NB4 (cell line): ENCODE data around the gene COL4A2.

ENCODE experiments used
- DNase-seq: peaks from one replicate; pipeline ENCODE4 v3.0.0; 2010; ENCODE audit warnings: low read depth
- H3K4me3 ChIP-seq: one replicate; pipeline ENCODE4 v1.5.1; 2011; ENCODE audit warnings: mild to moderate bottlenecking, low read depth, low read length, moderate library complexity
- CTCF ChIP-seq: IDR thresholded peaks from one replicate; pipeline ENCODE4 v1.5.1; 2012; ENCODE audit warnings: low read depth, low read length
- MYC ChIP-seq: IDR thresholded peaks from 2 replicates; pipeline ENCODE4 v1.6.1; 2011; ENCODE audit warnings: low read depth, low read length
- POLR2A ChIP-seq: IDR thresholded peaks from 2 replicates; pipeline ENCODE4 v1.6.1; 2011; ENCODE audit warnings: mild to moderate bottlenecking; ENCODE audit not compliant: insufficient read length; ENCODE audit errors: extremely low read depth
- TF ChIP-seq, protein P1 (sequence below): IDR thresholded peaks from 2 replicates; pipeline ENCODE4 v1.6.1; 2011; ENCODE audit warnings: low read depth, low read length

Gene COL4A2

GRCh38 chr13:110396913-110397381 is 89.9 kb downstream of the COL4A2 start:
- no peak overlapping the region for H3K4me3 ChIP-seq
- TF ChIP-seq MYC (no peak), POLR2A (no peak)
- DNase-seq = no peak

DNA sequence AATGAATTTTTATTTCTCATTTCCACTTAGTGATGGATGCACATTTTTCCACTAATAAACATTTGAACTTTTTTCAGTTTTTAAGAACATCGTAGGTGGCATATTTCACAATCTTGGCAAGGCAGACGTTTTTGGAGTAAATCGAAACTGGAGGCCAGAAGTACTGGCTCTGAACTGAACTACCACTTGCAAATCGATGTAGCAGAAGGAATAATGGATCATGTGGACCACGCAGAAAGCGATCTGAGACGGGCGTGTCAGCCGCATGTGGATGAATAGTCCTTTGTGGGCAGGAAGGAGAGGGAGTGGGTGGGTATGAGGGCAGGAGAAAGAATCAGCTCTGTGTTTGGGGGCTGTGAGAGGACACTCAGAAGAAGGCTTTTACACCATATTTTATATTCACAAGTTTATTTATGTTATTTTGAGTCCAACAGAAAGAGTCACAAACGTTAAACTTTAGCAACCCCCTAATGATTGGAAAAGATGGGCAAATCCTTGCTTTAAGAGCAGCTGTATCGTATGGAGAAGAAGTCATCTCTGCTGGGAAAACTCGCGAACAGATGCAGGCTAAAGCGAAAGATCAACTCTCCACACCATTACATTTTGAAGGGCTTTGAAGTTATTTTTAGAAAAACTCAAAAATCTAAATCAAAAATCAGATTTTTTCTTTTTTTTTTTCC is 90.5 kb downstream of the COL4A2 start:
- TF ChIP-seq MYC = no peak
- no peak for TF ChIP-seq CTCF
- no peak overlapping the region for H3K4me3 ChIP-seq
- no peak for DNase-seq

DNA sequence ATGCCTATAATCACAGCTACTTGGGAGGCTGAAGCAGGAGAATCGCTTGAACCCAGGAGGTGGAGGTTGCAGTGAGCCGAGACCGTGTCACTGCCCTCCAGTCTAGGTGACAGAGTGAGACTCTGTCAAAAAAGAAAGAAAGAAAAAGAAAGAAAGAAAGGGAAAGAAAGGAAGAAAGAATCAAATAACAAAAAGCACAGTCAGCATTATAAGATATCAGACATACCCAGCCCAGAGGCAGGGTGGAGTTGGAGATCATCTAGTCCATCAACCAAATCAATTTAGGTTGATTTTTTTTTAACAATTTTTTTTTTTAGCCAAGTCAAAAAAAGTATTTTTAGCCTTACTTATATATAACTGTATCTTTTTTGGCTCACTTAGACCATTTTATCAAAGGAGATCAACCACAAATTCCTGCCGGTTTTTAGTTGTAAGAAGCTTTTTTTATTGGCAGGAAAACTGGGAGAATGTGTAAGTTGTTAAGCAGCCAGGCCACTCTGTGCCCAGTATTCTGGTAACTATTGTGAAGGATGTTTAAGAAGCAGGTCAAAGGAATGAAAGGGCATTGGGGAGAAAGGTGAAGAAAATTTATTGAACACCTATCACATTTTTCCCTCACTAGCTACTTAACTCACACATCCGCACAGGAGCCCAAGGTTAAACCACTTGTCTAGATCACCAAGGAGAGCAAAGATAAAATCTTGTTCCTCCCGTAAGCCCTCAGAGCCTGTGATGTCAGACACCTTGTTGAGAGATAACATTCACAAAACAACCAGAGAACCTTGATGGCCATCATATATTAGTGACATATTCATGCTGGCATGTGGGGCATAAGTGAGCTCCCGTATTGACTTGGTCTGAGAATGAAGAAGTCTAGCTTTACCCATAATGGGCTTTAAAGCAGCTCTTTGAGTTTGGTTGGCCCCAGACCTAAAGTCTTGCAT is 91.8 kb downstream of the COL4A2 start:
- TF ChIP-seq, protein P1, sequence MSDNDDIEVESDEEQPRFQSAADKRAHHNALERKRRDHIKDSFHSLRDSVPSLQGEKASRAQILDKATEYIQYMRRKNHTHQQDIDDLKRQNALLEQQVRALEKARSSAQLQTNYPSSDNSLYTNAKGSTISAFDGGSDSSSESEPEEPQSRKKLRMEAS = no peak
- no peak for TF ChIP-seq CTCF
- no peak for TF ChIP-seq POLR2A
- TF ChIP-seq MYC = no peak
- DNase-seq = no peak
- no peak overlapping the region for H3K4me3 ChIP-seq

- TF ChIP-seq, protein P1 = no peak
- TF ChIP-seq CTCF (no peak), MYC (no peak), POLR2A (no peak)
- DNase-seq = no peak
- no peak overlapping the region for H3K4me3 ChIP-seq
Observed at GRCh38 chr13:110399801-110400200, 92.7 kb downstream of the COL4A2 start.

DNA sequence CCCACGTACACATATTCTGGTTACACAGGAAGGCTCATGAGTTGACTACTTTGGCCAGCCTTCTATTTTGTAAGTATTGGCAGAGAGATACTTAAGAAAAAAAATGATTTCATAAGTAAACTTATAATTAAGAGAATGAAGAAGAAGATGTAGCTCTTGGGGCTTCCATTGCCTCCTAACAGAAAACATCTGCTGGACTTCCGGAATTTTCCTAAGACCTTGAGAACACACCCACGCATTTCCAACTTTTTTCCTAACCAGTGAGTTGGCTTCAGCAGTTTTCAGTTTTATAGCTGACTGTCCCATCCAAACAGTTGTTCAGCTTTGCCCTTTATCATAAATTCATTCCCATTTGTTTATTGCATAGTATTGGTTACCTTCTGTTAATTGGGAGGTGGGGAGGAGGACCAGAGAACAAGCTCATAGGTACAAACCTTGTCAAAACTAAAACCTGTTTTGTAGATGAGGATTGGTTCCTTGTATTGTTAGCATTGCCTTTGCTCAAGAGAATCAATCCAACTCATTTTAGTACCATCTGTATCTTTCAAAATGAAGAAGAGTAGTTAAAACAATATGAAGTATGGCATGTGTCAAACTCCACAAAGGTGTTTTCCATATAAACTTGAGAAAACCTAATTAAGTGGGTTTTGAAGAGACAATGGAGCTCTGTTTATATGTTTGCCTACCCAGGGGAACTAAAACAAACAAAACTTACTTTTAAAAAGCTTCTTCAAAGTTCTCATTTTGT is 93.9 kb downstream of the COL4A2 start:
- no peak for TF ChIP-seq MYC
- DNase-seq = no peak
- H3K4me3 ChIP-seq = no peak overlapping the region

GRCh38 chr13:110402299-110403069 is 95.4 kb downstream of the COL4A2 start:
- no peak for DNase-seq

More at GRCh38 chr13:110402299-110403069, 95.4 kb downstream of the COL4A2 start:
- TF ChIP-seq POLR2A = no peak
- no peak for TF ChIP-seq CTCF
- H3K4me3 ChIP-seq = no peak overlapping the region
